ENCODE measurements around the gene TLR5.

TLR5 gene

GRCh38 chr1:223077247-223077833 is 65.7 kb downstream of the TLR5 start:
- TF ChIP-seq CTCF (conservative IDR thresholded peaks at IDR 0.05) = no peak
- H3K27ac ChIP-seq = no peak overlapping the region

DNA sequence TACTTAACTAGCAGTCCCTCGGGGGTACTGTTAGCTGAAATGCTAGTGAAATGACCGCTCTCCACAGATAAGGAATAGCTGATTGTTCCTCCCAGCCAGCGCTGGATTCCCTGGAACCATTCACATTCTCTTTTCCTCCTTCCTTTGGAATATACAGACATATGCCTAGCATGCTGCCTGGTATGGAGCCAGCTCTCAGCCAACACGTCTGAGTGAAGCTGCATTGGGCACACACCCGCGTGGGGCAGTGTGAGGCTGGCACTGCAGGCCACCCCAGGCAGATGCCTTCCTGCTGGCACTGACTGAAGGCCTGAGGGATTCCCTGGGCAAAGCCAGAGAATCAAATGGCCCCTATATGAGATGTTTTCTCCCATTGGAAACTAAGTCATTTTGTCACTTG is 66.7 kb downstream of the TLR5 start:
- H3K27ac ChIP-seq = no peak overlapping the region
- no peak for TF ChIP-seq CTCF (conservative IDR thresholded peaks at IDR 0.05)

GRCh38 chr1:223075834-223076233 is 67.2 kb downstream of the TLR5 start:
- no peak for TF ChIP-seq CTCF (conservative IDR thresholded peaks at IDR 0.05)
- H3K27ac ChIP-seq = no peak overlapping the region

- no peak for TF ChIP-seq CTCF (conservative IDR thresholded peaks at IDR 0.05)
Observed at GRCh38 chr1:223074445-223075300, 68.4 kb downstream of the TLR5 start.

GRCh38 chr1:223068900-223069665 is 74.0 kb downstream of the TLR5 start:
- H3K27ac ChIP-seq = no peak overlapping the region
- no peak for TF ChIP-seq CTCF (conservative IDR thresholded peaks at IDR 0.05)

More at GRCh38 chr1:223074445-223075300, 68.4 kb downstream of the TLR5 start:
- H3K27ac ChIP-seq = no peak overlapping the region

- TF ChIP-seq CTCF (conservative IDR thresholded peaks at IDR 0.05) = no peak
- no peak overlapping the region for H3K27ac ChIP-seq
Observed at GRCh38 chr1:223067914-223068313, 75.1 kb downstream of the TLR5 start.

- no peak overlapping the region for H3K27ac ChIP-seq
- no peak for TF ChIP-seq CTCF (conservative IDR thresholded peaks at IDR 0.05)
Observed at GRCh38 chr1:223066415-223066814, 76.6 kb downstream of the TLR5 start.
